Astrocyte of the hippocampus (primary cell): ENCODE results near the gene NEDD4L.

Experiments
- DNase-seq: peaks from one replicate; pipeline ENCODE4 v3.0.0; 2011; ENCODE audit warnings: low read depth, low spot score

Gene NEDD4L

DNA sequence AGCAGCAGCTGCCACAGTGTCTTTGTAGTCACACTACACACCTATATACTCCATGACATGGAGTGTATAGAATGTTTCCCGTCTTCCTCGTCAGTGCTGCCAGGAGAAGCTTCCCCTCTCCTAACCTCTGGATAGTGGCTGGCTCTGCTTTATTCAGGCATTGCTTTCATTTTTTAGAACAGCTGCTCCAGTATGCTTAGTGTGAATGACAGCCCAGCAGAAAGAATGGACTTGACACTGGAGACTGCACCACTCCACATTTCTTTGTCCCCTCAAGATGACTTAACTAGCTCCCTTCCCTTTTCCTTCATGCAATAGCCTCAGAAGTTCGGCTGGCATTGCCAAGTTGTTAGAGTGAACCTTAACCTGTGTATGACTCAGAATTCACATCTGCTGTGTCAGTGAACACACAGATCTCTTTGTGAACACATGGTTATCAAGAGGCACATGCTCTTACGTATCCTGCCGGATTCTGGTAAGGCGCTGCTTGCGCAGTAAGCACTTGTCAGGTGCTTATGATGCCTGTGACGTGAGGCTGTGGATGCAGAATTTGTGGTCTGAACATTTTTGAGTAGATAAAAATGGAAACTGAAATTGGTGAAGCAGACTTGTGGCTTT, 73.9 kb downstream of the NEDD4L start:
- DNase-seq = peak; percentile 73

GRCh38 chr18:58118536-58118935, 74.5 kb downstream of the NEDD4L start:
- no peak for DNase-seq

DNA sequence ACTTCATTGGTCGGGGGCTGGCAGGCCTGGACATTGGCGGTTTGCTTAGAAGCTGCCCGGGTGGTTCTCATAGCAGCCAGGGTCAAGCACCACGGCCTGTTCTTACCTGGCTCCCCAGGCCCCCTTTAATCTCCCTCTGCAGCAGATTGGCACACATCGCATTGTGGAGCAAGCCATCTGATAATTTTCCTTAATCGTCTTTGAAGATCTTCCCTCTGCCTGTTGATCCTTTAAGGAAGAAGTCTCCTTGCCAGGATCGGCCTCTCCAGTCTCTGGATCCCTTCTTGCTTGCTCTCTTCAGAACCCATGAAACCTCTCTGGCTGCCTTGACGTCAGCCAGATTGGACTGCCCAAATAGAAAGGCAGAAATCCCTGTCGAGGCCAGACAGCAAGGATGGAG, 75.8 kb downstream of the NEDD4L start:
- no peak for DNase-seq

DNA sequence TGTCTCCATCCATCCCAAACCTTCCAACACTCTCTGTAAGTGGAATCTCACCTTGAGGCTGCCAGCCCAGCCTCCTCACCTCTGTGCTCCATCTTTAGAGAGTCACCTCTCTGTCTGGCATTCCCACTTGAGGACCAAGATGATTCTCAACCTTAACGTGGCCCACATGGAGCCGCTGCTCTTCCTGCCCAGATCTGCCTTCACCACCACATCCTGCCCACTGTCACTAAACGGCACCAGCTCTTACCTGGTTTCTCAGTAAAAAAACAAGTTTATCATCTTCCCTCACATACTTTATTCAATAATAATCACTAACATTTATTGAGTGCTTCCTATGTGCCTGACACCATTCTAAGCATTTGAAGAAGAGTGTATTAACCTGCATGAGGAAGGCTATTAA, 80.4 kb downstream of the NEDD4L start:
- no peak for DNase-seq

GRCh38 chr18:58125183-58125582, 81.2 kb downstream of the NEDD4L start:
- no peak for DNase-seq

GRCh38 chr18:58125756-58126155, 81.7 kb downstream of the NEDD4L start:
- DNase-seq = no peak

DNA sequence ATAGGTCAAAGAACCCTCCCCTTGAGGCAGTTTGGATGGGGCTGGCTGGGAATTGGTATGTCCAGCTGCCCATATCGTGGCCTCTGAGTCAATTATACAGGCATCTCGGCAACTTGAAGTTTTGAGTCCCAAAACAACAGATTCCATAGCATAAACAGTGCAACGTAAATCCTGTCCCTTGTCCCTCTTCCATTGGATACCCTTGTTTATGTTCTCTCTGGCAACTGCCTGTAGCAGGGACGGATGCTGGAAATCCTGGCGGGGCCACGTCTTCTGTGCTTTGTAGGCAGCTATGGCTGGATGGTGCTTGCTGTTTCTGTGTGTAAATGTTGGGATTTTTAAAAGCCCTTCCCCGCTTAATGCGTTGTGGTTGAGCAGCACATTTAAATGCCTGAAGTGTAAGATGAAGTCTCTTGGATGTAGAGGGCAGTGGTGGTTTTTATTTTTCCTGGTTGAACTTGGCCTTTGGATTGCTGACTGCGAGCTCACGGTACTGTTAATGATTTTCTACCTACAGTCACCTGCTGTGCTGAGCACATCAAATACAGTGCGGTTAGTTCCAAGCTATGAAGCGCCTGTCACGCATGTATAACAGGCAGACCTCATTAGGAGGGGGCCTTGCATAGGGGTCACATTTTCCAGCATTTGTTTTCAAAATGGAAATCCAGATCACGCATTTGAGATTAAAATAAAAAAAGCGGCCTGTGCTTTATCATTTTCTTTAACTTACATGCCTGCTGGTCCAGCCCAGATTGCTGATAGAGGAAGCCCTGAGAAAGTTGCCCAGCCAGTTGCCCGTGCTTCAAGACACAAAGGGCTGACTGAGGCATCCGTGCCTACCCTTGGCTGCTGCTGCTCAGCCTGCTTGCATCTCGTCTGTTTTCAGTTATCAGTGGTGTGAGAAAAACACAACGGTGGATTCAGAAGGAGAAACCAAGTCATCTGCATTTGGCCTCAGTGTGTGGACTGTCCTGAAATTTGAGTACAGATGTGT, 84.7 kb downstream of the NEDD4L start:
- peak; percentile 18 for DNase-seq

GRCh38 chr18:58132595-58133261, 88.7 kb downstream of the NEDD4L start:
- no peak for DNase-seq

- peak; percentile 87 for DNase-seq
These were observed 91.2 kb downstream of the NEDD4L start for GRCh38 chr18:58135183-58135641.

DNA sequence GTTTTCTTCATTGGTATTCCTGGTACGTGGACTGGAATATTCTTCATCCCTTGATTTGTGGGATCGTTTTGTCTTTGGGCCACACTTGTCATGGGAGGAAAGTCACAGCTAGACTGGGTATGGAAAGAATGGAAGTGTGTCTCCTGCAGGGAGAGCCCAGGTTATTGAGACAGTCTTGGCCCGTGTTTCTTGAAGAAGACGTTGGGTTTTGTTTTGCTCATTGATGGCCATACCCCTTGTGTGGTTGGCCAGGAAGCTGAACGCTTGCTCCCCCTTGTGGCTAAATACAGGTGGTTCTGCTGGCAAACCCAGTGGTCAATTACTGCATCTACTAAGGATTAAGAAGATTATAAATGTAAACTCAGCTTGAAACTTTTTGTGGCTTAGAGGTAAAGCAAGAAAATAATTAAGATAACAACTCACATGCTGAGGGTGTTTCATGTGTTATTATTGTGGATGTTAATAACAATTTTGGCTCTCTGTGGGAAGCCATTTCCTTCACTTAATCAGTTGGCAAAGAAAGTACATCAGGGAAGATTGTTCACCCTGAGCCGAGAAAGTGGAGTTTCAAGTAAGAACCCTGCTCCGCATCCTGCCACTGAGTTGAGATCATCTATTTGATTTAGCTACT, 91.8 kb downstream of the NEDD4L start:
- DNase-seq = peak; percentile 76

DNA sequence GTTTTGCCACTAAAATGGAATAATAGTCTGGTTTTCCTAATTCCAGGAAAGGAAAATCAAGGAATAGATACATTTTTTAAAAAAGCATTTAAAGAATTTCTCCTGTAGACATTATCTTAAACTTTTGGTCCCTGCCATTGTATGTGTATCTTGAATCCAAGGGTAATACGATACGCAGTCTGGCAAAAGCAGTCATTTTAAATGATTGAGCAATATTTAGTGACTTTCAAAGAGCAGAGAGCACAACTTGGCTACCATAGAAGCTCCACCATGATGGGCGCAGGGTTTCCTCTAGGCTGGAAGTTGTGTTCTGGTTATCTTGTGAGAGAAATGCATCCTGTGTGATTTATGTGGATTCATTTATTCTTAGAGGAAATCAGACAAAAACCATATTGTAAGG, 92.9 kb downstream of the NEDD4L start:
- DNase-seq = no peak

GRCh38 chr18:58139459-58140386, 95.7 kb downstream of the NEDD4L start:
- DNase-seq = no peak

DNA sequence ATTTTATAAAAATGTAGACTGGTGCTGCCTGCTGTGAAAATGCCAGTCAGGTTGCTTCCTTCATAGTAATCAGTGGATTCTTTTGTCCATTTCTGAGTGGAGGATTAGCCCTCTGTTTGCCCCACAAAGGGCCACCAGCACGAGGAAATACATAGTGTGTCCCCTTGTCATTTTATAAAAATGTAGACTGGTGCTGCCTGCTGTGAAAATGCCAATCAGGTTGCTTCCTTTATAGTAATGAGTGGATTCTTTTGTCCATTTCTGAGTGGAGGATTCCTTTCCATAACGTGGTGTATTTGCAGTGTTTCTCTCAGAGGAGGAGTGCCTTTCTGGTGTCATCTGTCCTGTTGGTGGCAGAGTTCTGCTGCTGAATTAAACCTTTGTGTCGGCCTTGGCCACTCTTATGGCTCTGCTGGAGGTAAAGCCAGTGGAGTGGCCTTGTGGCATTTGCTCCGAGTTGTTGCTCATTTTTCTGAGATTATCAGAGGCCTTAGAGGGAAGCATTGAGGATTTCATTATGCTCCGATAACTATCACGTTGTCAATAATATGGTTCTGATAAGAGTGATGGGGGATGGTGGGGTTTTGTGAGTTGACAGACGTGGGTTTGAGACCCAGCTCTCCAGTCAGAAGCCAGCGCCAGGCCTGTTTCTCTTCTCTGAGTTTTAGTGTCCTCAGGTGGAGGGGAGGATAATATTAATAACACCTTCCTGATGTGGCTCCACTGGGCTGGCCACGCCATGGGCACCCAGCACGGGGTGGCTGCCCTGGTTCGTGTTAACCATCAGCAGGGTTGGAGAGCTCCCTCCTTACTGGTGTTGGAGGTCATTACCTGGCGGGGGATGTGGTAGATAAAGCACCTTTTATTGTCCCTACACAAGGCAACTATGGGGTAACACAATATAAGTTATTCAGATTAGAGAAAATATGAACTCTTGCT, 96.6 kb downstream of the NEDD4L start:
- DNase-seq = no peak

DNA sequence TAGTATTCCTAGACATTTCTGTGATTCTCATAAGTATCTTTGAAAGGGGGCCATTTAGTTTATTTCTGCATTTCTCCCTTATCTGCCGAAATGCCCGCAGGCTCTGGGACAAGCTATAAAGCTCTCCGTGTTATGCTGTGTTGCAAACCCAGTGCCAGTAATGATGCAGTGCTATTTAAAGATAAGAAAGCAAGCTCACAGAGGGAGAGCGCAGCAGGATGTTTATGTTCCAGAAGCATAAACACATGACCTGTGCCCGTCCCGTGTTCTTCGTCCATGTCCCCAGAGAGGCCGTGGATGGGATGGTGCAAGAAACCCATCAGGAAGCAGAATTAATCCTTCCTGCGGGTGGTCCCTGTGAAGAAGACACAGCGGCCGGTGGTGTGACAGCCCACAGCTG, 99.4 kb downstream of the NEDD4L start:
- no peak for DNase-seq

DNA sequence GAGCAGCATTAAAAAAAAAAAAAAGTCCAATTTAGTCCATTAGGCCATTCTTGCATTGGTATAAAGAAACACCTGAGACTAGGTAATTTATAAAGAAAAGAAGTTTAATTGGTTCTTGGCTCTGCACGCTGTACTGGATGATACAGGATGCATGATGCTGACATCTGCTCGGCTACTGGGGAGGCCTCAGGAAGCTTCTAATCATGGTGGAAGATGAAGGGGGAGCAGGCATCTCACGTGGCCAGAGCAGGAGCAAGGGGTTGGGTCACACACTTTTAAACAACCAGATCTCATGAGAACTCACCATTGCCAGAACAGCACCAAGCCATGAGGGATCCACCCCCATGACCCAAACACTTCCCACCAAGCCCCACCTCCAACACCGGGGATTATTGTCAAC, 100.1 kb downstream of the NEDD4L start:
- DNase-seq = no peak

DNA sequence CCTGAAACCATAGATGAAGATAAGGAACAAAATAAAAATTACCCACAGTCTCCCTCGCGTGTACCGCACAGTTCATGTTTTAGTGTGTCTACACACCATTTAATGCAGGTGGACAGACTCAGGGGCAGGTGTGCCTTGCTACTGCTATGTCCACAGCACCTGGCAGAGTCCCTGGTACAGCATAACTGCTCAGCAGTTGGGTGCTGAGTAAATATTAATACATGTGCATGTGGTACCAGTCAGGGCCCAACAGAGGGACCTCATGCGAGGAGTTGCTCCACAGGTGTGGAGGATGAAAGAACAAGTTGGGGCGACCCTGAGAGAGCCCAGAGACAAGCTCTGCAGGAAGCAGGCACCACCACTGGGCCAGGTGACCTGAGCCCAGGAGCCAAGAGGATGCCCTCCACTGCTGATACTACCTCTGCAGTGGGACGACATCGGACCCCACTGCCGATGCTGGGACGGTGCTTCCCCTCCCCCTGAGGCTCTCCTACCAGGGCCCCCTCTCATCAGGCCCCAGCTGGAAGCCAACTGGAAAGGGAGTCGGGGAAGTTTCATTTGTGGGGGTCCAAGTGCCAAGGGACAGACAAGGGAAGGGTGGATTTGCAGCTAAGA, 100.8 kb downstream of the NEDD4L start:
- no peak for DNase-seq

GRCh38 chr18:58146099-58146498, 102.1 kb downstream of the NEDD4L start:
- no peak for DNase-seq

- no peak for DNase-seq
These were observed 105.0 kb downstream of the NEDD4L start for GRCh38 chr18:58148954-58149471.

GRCh38 chr18:58150772-58151171, 106.7 kb downstream of the NEDD4L start:
- DNase-seq = no peak
